C4-2B (cell line): ENCODE data around the gene GALNT16.

Source experiments
- CTCF ChIP-seq: fragments of 450-650 bp; conservative IDR thresholded peaks from 2 replicates; pipeline ENCODE4 v1.5.1; 2017; ENCODE audit warnings: mild to moderate bottlenecking
- ZFX ChIP-seq: fragments of 450-650 bp; IDR thresholded peaks from 2 replicates; pipeline ENCODE4 v1.6.1; 2017

GRCh38 chr14:69226178-69226577, 33.8 kb upstream of the GALNT16 start:
- no peak for TF ChIP-seq CTCF
- no peak for TF ChIP-seq ZFX
